HepG2 (cell line): ENCODE data around the gene EGFR. TPM values are rescaled to one million over a fixed set of nuclear protein-coding genes. Genes with fewer than 3 reads are reported as not detected.

Experiments
- EHMT2 ChIP-seq: fragments of 200-600 bp; sonication (generic); IDR thresholded peaks from 2 replicates; pipeline ENCODE4 v1.7.0; 2017; ENCODE audit warnings: antibody characterized with exemption, low read depth, low read length, borderline replicate concordance
- ESRRA ChIP-seq: sonication (generic); formaldehyde crosslinking; IDR thresholded peaks from 2 replicates; pipeline ENCODE4 v1.5.1; 2020; ENCODE audit warnings: mild to moderate bottlenecking, low read depth, missing genetic modification reagents
- HCFC1 ChIP-seq: fragments of 150-350 bp; IDR thresholded peaks from 2 replicates; pipeline ENCODE4 v1.6.1; 2014; ENCODE audit warnings: low read depth, low read length
- HNRNPUL1 ChIP-seq: fragments of 200-400 bp; formaldehyde crosslinking; IDR thresholded peaks from 2 replicates; pipeline ENCODE4 v1.6.1; 2017; ENCODE audit warnings: low read depth, mild to moderate bottlenecking, low read length, moderate library complexity
- HOXA9 ChIP-seq: sonication (generic); formaldehyde crosslinking; IDR thresholded peaks from 2 replicates; pipeline ENCODE4 v1.8.1; 2022; ENCODE audit warnings: missing genetic modification reagents, mild to moderate bottlenecking, moderate library complexity, borderline replicate concordance
- IRF9 ChIP-seq: sonication (generic); formaldehyde crosslinking; IDR thresholded peaks from 2 replicates; pipeline ENCODE4 v1.8.0; 2022; ENCODE audit warnings: missing genetic modification reagents, mild to moderate bottlenecking, borderline replicate concordance
- JUNB ChIP-seq: sonication (generic); formaldehyde crosslinking; IDR thresholded peaks from 2 replicates; pipeline ENCODE4 v1.8.0; 2022; ENCODE audit warnings: missing genetic modification reagents, mild to moderate bottlenecking, borderline replicate concordance
- KAT2B ChIP-seq: fragments of 150-350 bp; IDR thresholded peaks from 2 replicates; pipeline ENCODE4 v1.6.1; 2014; ENCODE audit warnings: low read depth, low read length, borderline replicate concordance
- KLF12 ChIP-seq: sonication (generic); formaldehyde crosslinking; IDR thresholded peaks from 2 replicates; pipeline ENCODE4 v1.4.0; 2020; ENCODE audit warnings: missing genetic modification reagents, borderline replicate concordance
- MAF1 ChIP-seq: sonication (generic); formaldehyde crosslinking; IDR thresholded peaks from 2 replicates; pipeline ENCODE4 v1.5.0; 2020; ENCODE audit warnings: missing genetic modification reagents, borderline replicate concordance
- MAX ChIP-seq: IDR thresholded peaks from 2 replicates; pipeline ENCODE4 v1.6.1; 2012; ENCODE audit warnings: inconsistent platforms
- MXI1 ChIP-seq: IDR thresholded peaks from 3 replicates; pipeline ENCODE4 v1.6.1; 2012; ENCODE audit warnings: low read depth, low read length, inconsistent platforms, borderline replicate concordance
- NFKBIZ ChIP-seq: IDR thresholded peaks from 2 replicates; pipeline ENCODE4 v1.6.1; 2018; ENCODE audit warnings: missing genetic modification reagents, missing compliant biosample characterization
- NPAS2 ChIP-seq: sonication (generic); formaldehyde crosslinking; IDR thresholded peaks from 2 replicates; pipeline ENCODE4 v1.8.0; 2022; ENCODE audit warnings: mild to moderate bottlenecking, missing genetic modification reagents, borderline replicate concordance
- NR3C1 ChIP-seq: sonication (generic); formaldehyde crosslinking; IDR thresholded peaks from 2 replicates; pipeline ENCODE4 v1.4.0; 2020; ENCODE audit warnings: missing genetic modification reagents
- POLR2AphosphoS2 ChIP-seq: IDR thresholded peaks from 2 replicates; pipeline ENCODE4 v1.6.1; 2011; ENCODE audit warnings: low read depth, low read length, improper control_type of control experiment
- SMAD1 ChIP-seq: sonication (generic); formaldehyde crosslinking; IDR thresholded peaks from 2 replicates; pipeline ENCODE4 v1.4.0; 2020; ENCODE audit warnings: missing genetic modification reagents, low read depth, mild to moderate bottlenecking, borderline replicate concordance
- SNAPC2 ChIP-seq: sonication (generic); formaldehyde crosslinking; IDR thresholded peaks from 2 replicates; pipeline ENCODE4 v1.8.1; 2022; ENCODE audit warnings: mild to moderate bottlenecking, missing genetic modification reagents
- ZC3H13 ChIP-seq: sonication (generic); formaldehyde crosslinking; IDR thresholded peaks from 2 replicates; pipeline ENCODE4 v1.8.1; 2023; ENCODE audit warnings: mild to moderate bottlenecking, missing genetic modification reagents, moderate library complexity
- ZEB1 ChIP-seq: IDR thresholded peaks from 2 replicates; pipeline ENCODE4 v1.6.1; 2012; ENCODE audit warnings: mild to moderate bottlenecking, low read depth, inconsistent platforms; ENCODE audit not compliant: insufficient replicate concordance
- ZFP90 ChIP-seq: sonication (generic); formaldehyde crosslinking; IDR thresholded peaks from 2 replicates; pipeline ENCODE4 v1.8.0; 2022; ENCODE audit warnings: missing genetic modification reagents, mild to moderate bottlenecking, inconsistent platforms, borderline replicate concordance
- ZNF224 ChIP-seq: sonication (generic); formaldehyde crosslinking; IDR thresholded peaks from 2 replicates; pipeline ENCODE4 v1.5.0; 2020; ENCODE audit warnings: mild to moderate bottlenecking, missing genetic modification reagents
- ZNF280D ChIP-seq: sonication (generic); formaldehyde crosslinking; IDR thresholded peaks from 2 replicates; pipeline ENCODE4 v1.5.1; 2020; ENCODE audit warnings: mild to moderate bottlenecking, missing genetic modification reagents
- ZNF556 ChIP-seq: sonication (generic); formaldehyde crosslinking; IDR thresholded peaks from 2 replicates; pipeline ENCODE4 v1.4.0; 2020; ENCODE audit warnings: mild to moderate bottlenecking, missing genetic modification reagents, borderline replicate concordance
- ZNF704 ChIP-seq: sonication (generic); formaldehyde crosslinking; IDR thresholded peaks from 2 replicates; pipeline ENCODE4 v1.8.1; 2023; ENCODE audit warnings: mild to moderate bottlenecking, inconsistent platforms, moderate library complexity, missing genetic modification reagents, borderline replicate concordance
- ZNF766 ChIP-seq: sonication (generic); formaldehyde crosslinking; IDR thresholded peaks from 2 replicates; pipeline ENCODE4 v1.5.0; 2020; ENCODE audit warnings: missing genetic modification reagents, borderline replicate concordance
- ZNF850 ChIP-seq: sonication (generic); formaldehyde crosslinking; conservative IDR thresholded peaks from 2 replicates; pipeline ENCODE4 v1.9.0; 2021; ENCODE audit warnings: mild to moderate bottlenecking, missing genetic modification reagents
- polyA plus RNA-seq, 8 experiments: library from polyadenylated mRNA; depleted of rRNA in 3 of 8; stranded (reverse) in 7 of 8; unstranded in 1 of 8; fragments of >200 nt; fragmentation: Illumina TruSeq in 4 of 8; extraction: Trizol in 4 of 8; gene quantifications; 2 replicates each; pipeline versions ENCODE4 v1.2.1 to v1.2.3, GENCODE V29; 2011 to 2016; ENCODE audit warnings: low read depth in 4 of 8, missing spikeins in 1 of 8, mixed read lengths in 1 of 8; ENCODE audit not compliant: insufficient read depth in 1 of 8
- total RNA-seq, 5 experiments: library from RNA; depleted of rRNA; stranded (reverse); fragments of >200 nt; fragmentation: Illumina TruSeq; extraction: Trizol; gene quantifications; 2 replicates each; pipeline ENCODE4 v1.2.3, GENCODE V29; 2016; ENCODE audit warnings: low read depth in 1 of 5

The EGFR gene
- total and polyA plus RNA-seq, 2 of the 13 experiments (the other 11 are each of a cell fraction or from before 2014, with no cell fraction given): 7.0 to 10.0 TPM

GRCh38 chr7:55177068-55177530, 158.3 kb downstream of the EGFR start (continued):
- TF ChIP-seq POLR2AphosphoS2 (no peak), KLF12 (CRISPR knock-in tag) (no peak), SNAPC2 (CRISPR knock-in tag) (no peak), ZNF280D (CRISPR knock-in tag) (peak; percentile 12; the same call in 1 of the 2 replicates), EHMT2 (no peak), ZC3H13 (CRISPR knock-in tag) (0 out of 2 replicates have a peak, but pooled peaks have one; percentile 18), MAF1 (CRISPR knock-in tag) (no peak), ZNF704 (CRISPR knock-in tag) (no peak), HNRNPUL1 (no peak), JUNB (CRISPR knock-in tag) (no peak), NR3C1 (no peak), ZNF224 (no peak), SMAD1 (no peak), ZNF850 (CRISPR knock-in tag) (no peak), NPAS2 (CRISPR knock-in tag) (no peak), ZNF766 (CRISPR knock-in tag) (no peak), IRF9 (CRISPR knock-in tag) (no peak), ZNF556 (no peak), HOXA9 (no peak), NFKBIZ (no peak), ESRRA (CRISPR knock-in tag) (no peak), MXI1 (0 out of 3 replicates have a peak, but pooled peaks have one; percentile 6), KAT2B (no peak), ZFP90 (0 out of 2 replicates have a peak, but pooled peaks have one; percentile 28), MAX (no peak), HCFC1 (no peak), ZEB1 (no peak)
